Anterior cingulate cortex (tissue), 58 donors: Measurements from ENCODE around the gene LRRC36.
"Not testable (repeated sequence)": the region's sequence is repeated elsewhere in the genome, so short reads cannot be mapped to it uniquely, and the experiment has no call there.

Experiments used
- DNase-seq, 58 donors: peaks; one replicate each; lab custom pipeline; 2025; lab: John Stamatoyannopoulos, UW

Gene LRRC36

DNA sequence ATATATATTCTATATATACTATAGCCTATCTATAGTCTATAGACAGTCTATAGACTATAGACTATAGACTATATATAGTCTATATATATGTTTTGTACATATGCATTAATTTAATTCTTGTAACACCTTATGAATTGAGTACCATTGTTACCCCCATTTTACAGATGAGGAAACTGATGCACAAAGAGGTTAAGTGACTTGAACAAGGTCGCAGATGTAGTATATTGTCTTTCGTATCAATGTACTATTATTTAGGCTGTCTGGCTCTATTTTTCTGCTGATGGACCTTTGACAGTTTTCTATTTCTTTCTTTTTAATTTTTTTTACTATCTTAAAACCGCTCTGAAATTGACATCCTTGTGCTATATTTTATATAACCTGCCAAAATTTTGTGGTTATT is 14.6 kb downstream of the LRRC36 start:
- DNase-seq = no peak

DNA sequence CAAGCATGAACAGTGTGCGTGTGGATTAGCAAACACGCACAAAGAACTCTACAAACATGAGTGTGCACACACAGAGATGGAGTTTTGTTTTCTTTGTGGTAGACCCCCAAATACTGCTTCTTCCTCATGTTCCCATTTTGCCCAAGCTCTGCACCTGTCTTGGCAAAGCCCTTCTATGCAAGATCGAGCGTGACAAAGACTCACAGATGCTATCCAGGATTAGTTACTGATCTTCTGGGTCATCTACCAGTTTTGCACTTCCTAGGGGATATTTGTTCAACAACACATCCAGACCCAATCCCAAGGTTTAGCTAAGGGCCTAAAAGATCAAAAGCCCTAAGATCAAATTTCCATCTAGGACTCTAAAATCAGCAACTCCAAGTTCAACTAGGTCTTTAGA is 16.0 kb downstream of the LRRC36 start:
- DNase-seq = no peak

DNA sequence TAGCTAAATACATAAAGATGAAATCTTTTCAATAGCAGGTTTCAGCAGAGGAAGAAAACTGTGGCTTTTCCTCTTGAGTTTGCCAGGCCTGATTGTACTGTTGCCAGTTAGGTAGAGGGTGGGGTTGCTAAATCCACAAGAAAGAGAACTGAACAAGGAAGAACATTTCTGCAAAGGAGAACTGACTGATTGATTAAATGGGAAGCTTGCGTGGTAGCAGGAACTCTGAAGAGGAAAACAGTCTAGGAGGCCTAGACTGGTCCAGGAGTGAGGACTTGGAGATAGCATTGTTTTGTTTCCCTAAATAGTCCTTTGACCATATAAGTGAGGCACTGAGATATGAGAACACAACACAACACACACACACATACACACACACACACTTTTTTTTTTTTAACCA is 18.8 kb downstream of the LRRC36 start:
- DNase-seq = no peak

DNA sequence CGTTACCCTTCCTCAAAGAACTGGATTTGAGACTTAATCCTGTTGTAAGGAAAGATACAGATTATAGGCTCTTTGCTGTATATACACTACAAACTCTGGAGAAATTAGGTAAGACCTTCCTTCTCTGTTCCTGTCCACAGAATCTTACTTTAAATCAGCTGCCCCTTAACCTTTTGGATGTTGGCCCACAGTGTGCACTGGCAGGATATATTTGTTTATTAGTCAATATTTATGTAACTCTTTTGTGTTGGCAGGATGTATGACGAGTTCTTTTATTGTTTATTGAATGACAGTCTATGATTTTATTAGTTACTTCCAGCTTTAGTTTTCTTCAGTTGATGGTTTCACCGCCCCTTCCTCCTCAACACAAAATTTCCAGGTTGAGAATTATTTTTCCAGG is 19.7 kb downstream of the LRRC36 start:
- DNase-seq = no peak

DNA sequence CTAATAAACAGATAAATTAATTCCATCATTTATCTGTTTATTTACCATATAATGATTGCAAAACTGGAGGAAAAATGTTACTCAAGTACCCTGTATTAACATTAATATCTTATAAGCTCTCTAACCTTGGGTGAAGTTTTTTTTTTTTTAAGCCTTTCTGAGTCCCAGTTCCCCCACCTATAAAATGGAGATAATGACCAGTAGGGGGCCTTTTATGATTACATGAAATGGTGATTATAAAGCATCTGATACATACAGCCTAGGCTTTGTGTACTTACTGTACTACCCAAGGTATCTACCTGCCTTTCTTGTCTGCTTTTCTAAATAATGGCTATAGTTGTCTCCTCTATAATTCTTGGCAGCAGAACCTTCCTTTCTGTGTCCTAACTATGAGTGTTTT is 22.6 kb downstream of the LRRC36 start:
- DNase-seq = no peak

DNA sequence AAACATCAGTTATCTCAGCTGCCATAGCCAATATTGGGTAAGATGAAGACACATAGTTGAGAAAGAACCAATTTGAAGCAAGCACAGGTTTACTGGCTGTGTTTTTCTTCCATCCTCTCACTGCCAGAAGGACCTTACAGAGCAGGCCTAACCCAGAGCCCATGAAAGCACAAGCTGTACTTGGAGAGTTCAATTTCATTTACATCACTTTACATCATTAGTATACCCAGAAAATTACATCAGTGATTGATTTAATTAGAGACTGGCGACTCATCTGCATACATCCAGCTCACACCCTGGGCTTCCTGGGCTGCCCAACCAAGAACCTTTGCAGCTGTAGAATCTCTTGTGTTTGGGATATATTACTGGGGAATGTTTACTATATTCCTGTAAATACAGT is 23.7 kb downstream of the LRRC36 start:
- DNase-seq = no peak

DNA sequence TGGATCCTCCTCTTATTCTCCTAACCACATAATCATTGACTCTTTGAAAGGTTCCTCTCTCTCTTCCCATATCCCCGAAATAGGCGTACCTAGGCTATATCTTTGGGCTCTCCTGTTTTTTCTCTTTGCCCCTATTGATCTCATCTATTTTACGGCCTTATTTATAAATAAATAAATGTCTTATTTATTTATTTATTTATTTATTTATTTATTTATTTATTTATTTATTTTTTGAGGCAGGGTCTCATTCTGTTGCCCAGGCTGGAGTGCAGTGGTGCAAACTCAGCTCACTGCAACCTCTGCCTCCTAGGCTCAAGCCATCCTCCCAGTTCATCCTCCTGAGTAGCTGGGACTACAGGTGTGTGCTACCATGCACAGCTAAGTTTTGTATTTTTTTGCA is 25.8 kb downstream of the LRRC36 start:
- DNase-seq = not testable (repeated sequence)

DNA sequence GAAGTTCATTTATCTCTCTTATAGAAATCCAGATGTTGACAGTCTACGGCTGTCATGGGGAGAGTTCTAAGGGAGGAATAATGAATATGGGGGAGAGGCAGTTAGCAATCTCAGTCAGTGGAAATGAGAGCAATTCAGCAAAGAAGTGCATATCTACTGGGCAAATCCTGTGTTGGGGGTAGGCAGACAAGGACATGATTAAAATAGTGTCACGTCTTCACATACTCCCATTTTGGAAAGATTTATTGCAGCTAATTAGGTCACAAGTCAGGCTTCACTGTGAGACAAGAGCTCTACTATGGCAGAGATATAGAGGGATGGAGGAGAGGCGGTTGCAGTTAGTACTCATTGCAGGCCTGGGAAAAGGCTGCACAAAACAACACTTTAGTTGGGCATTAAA is 29.8 kb downstream of the LRRC36 start:
- no peak for DNase-seq

DNA sequence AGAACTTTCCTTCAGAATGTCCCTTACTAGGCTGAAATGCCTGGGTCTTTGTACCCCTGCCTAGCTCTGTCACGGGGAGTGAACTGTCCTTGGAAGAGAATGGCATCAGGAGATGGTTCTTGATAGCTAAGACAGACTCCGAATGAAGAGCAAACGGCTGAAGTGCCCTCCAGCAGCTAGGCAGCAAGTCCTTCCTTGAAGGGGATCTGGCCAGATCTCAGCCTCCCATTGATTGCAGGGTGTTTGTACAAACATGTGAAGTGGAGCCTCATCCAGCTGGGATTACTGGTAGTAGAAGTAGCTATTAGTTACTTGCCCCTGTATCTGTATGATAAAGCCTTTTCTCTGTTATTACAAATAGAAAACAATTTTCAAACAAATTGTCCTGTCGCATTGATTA is 30.9 kb downstream of the LRRC36 start:
- no peak for DNase-seq

DNA sequence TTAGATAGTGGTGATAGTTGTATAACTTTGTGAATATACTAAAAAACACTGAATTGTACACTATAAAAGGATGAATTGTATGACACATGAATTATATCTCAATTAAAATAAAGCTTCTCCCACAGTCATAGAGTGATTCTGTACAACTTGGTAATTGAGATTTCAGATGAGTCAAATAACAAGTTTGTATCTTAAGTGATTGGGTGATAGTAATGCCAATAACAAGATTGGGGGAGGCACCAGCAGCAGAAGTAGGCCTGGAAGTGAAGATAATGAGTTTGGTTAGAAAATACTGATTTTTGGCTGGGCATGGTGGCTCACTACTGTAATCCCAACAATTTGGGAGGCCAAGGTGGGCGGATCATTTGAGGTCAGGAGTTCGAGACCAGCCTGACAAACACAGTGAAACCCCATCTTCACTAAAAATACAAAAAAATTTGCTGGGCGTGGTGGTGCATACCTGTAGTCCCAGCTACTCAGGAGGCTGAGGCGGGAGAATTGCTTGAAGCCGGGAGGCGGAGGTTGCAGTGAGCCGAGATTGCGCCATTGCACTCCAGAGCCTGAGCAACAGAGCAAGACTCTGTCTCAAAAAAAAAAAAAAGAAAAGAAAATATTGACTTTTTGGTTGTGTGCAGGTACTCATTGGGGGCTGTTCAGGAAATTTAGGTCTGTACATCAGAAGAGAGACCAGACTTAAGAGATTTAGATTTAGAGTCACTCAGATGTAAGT is 33.1 kb downstream of the LRRC36 start:
- not testable (repeated sequence) for DNase-seq

DNA sequence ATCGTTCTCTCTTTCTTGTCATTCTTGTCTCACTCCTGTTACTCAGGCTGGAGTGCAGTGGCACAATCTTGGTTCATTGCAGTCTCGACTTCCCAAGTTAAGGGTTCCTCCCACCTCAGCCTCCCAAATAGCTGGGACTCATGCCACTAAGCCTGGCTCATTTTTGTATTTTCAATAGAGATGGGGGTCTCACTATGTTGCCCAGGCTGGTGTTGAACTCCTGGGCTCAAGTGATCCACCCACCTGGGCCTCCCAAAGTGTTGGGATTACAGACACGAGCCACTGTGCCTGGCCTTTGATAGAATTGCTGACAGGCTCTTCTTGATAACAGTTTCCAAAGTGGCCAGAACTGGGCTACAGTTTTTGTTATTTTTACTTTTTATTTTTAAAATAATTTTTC is 34.4 kb downstream of the LRRC36 start:
- no peak for DNase-seq

DNA sequence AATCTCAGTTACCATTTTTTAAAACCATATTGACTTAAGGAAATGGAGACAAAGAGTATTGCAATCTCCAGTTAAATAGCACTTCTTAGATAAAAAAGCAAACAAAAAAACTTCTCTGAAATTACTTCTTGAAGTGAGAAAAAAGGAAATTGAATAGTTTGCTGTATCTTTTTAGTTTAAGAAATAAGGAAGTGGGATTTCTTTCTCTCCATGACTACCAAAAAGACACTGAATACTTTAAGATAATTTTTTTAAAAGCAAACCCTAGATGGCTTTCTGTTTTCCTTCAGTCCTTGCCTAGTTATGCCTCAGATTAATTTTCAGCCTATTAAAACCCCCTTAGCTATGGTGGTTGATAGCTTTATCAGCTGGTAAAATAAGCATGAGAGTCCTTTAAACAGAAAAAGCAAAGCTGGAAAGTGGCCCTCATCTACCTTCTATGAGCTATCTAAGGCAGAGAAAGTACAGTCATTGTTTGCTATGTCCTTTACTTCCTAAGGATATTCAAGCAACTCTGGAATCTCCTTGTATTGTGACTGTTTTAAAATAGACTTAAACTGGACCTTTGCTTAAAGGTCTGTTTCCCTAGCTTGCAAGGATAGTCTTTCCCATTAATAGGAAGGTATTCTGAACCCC is 38.1 kb downstream of the LRRC36 start:
- DNase-seq = no peak

DNA sequence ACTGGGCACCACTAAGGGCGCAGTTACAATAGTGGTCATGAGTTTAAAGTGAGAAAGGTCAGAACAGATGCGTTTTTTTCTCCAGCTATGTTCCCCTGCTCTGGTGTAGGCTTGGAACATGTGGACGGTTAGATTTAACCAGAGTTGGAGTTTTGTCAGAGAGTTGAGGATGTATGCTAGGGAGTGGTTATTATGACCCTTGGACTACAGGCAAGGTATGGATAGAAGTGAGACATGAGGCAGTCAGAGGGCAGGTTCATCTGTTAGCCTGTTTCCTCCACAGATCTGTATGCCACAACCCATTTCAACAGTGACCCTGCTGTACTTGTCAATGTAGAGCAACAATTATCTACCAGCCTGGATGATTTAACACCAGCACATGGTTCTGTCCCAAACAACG is 44.0 kb downstream of the LRRC36 start:
- DNase-seq = no peak

DNA sequence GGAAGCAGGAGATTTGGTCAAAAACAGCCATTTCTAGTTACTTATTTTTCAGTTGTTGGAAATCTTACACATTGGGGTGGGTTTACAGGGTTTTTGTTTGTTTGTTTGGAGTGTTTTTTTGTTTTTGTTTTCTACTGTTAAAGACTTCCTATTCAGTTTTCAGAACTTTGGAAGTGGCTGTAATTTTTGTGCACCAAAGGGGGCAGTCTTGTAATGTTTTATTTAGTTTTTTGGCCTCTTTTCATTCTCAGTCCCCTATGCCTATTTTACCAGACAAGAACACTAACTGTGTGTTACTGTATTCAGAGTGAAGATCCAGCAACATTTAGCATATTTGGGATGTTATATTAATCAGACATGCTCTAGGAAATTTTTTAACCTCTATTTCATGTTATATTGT is 46.0 kb downstream of the LRRC36 start:
- peak in 2 of 58 donors; percentile 15 to 56 for DNase-seq

DNA sequence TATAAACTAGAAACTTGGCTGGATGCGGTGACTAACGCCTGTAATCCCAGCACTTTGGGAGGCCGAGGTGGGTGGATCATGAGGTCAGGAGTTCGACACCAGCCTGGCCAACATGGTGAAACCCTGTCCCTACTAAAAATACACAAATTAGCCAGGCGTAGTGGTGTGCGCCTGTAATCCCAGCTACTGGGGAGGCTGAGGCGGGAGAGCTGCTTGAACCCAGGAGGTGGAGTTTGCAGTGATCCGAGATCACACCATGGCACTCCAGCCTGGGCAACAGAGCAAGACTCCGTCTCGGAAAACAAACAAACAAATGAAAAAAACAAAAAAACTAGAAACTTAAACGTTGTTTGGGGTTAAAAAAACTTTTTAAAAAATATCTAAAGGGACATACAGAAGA is 49.4 kb downstream of the LRRC36 start:
- DNase-seq = not testable (repeated sequence)

DNA sequence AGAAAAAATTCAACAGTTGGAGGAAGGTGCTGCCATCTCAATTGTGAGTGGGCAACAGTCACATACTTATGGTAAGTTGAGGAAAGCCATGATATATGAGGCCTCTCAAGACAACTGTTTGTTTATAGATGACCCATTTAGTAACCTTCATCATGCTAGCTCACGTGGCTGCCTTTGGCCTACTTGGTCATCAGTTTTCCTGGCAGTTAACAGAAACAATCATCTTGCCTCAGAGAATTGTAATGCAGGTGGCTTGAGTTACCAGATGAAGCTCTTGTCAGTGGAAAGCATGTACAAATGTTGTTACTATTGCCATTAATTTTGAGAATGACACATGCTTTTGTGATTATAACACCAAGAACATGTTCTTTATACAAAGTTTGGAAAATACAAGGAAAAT is 52.0 kb downstream of the LRRC36 start:
- DNase-seq = no peak

DNA sequence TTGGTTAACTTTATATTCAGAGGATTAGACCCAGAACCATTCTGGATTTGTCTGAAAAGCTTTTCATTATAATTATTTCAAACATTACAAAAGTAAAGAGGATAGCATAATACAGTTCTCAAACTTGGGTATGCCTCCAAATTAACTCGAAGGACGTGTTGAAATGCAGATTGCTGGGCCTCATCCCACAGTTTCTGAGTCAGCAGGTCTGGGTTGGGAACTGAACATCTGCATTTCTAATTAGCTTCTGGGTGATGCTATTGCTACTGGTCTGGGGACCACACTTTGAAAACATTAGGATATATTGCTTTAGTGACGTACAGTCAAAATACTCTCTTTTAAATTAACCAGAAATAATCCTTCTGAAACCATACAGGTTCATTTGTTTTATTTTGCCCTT is 56.7 kb downstream of the LRRC36 start:
- DNase-seq = no peak

DNA sequence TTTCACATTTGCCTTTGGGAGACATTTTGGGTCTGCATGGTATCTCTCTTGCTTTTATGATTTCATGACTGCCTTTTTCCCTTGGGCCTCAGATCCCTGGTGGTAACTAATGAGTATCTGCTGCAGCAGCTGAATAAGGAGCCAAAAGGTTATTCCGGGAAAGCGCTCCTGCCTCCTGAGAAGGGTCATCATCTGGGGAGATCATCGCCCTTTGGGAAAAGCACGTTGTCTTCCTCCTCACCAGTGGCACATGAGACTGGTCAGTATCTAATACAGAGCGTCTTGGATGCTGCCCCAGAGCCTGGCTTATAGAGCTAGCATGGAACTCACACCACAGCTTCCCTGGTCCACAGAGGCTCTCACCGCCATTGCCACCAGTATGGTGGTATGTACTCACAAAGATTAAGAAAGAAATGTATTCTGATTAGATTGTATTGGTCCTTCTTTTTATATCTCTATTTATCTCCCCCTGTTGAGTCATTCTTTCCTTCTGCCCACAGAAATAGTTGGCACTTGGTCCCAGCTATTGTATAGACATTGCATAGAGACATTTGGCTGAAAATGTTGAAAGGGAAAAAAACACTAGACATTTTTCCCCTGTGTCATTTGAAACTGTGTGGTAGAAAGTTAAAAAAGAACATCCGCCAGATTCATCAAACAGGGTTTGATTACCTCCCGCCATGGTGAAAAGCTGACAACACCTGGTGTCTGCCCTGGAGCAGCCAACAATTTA is 58.3 kb downstream of the LRRC36 start:
- no peak for DNase-seq

DNA sequence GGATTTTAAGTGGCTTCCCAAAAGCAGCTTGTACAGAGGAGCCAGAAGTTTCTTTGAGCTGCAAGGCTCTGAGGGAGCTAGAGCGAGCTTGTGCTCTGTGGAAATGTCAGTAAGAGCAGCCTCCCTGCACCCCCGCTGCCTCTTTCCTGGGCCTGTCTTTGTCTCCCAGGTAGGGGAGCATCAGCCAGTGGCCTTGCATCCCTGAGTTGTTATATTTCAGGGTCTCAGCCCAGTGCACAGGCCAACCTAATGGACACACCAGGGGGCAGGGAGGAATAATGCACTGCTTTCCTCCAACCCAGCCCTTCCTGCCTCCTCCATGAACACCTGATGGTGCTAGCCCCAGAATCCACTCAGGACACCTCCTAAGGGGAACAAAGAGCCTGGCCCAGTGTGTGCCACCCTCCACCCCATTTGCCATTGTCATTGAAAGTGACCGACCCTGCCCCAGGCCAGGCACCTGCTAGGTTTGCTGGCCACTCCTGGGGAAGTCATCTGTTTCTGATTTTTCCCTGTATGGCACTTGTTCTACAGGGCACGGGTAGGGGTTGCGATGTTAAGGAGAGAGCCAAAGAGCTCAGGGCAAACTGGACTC is 60.3 kb downstream of the LRRC36 start:
- DNase-seq = no peak

DNA sequence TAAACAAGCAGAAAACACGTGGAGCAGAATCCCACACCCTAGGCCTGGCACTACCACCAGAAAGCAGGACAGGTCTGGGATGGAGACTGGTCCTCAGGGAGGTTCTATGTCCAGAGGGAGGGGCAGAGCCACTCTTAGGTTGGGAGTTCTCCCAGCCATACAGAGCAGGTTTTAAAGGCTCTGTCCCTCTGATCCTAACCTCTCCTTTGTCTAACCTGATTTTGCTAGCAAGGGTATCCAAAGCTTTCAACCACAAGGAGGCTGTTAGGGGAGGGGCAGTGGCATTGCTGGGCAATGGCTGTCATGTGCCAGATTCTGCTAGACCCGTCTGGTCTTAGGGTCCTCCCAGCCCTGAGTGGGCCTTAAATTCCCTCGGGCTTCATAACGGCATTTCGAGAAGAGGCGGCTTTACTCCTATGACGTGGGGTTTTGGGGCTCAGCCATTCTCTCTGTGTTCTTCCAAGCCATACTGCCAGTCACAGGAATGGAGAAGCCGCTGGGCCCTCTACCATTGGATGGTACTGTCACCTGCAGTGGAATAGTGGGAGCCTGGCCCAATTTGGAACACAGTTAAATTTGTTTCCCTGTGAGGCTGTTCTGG is 61.0 kb downstream of the LRRC36 start:
- DNase-seq = peak in 1 of 58 donors; percentile 28

DNA sequence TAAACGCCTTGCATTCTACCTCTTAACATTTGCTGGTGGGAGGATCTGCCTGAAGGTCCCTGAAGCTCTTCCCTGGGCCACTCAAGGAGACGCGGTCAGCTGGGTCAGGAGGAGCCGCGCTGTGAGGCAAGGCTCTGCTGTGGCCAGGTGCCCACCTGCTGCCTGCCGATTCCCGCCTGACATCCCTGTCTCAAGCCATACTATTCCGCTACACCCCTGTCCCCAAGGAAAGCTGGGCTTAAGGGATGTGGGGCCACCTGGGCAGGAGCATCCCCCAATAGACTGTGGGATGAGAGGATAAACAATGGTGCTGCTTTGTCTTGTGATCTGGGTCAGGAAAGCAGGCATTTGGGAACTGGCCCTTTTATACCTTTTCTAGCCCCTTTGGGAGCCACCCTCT is 61.6 kb downstream of the LRRC36 start:
- DNase-seq = no peak
